CD4-positive, alpha-beta T cell treated with Interleukin-15 for 4 hours (primary cell): ENCODE results near the gene NUCKS1.

Experiments
- DNase-seq: peaks from one replicate; pipeline ENCODE4 v3.0.0-alpha.2; 2020; ENCODE audit warnings: low spot score

NUCKS1 gene

GRCh38 chr1:205668951-205669340, 81.0 kb downstream of the NUCKS1 start:
- DNase-seq, result no peak

- no peak for DNase-seq
Measured at GRCh38 chr1:205667909-205668643, 81.9 kb downstream of the NUCKS1 start.

- DNase-seq, result no peak
Measured at GRCh38 chr1:205666372-205667166, 83.4 kb downstream of the NUCKS1 start.

GRCh38 chr1:205665201-205666045, 84.6 kb downstream of the NUCKS1 start:
- no peak for DNase-seq

GRCh38 chr1:205664399-205665017, 85.5 kb downstream of the NUCKS1 start:
- no peak for DNase-seq

- no peak for DNase-seq
Measured at GRCh38 chr1:205663286-205663936, 86.6 kb downstream of the NUCKS1 start.
